ENCODE results near the gene DUSP1. TPM values are rescaled to one million over a fixed set of nuclear protein-coding genes. Genes with fewer than 3 reads are reported as not detected.

Gene DUSP1
- total RNA-seq, 1 donor from 2014 or later: 49.9 TPM

DNA sequence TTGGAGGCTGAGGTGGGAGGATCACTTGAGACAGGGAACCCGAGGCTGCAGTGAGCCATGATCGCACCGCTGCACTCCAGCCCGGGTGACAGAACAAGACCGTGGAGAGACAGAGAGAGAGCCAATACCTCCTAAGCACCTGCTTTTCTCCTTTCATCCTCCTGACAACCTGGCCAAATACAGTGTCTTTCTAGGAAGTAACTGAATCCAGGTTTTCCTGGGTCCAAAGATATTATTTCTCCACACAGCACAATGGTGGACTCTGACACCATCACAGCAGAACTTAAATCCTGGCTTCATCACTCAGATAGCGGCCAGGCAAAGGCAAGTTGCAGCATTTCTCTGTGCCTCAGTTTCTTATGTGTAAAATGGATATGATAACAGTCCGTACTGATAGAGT, 21.9 kb downstream of the DUSP1 start:
- no peak for DNase-seq (ENCODE audit: low spot score)
- intact Hi-C loops (cut with DNase I): loop anchor here (1.0 kb wide), 1 partner anchor 17 kb away; no protein-coding TSS in a partner anchor

DNA sequence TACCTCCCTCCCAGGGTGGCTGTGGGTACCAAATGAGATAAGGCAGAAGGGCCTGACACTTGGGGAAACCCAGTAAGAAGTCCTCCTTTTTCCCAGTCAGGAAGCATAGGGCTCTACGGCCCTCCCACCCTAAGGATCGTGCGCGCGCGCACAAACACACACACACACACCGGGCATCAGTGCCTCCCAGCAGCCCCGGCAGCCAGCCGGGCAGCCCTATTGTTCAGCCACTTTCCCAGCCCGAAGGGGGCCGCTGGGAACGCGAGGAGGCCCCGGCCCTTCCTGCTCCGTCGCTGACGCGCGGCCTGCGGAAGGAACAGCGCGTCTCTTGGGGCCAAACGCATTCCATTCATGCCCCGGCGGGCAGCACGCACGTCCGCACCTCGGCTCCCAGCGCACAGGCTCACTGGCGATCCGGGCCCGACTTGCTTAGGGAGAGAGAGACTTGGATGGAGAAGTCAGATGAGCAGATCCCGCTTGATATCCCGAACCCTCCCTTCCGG, 22.6 kb downstream of the DUSP1 start:
- intact Hi-C loops (cut with DNase I): loop anchor here (1.0 kb wide), 1 partner anchor 26 kb away; no protein-coding TSS in a partner anchor
- DNase-seq (ENCODE audit: low spot score): peak; percentile 93

DNA sequence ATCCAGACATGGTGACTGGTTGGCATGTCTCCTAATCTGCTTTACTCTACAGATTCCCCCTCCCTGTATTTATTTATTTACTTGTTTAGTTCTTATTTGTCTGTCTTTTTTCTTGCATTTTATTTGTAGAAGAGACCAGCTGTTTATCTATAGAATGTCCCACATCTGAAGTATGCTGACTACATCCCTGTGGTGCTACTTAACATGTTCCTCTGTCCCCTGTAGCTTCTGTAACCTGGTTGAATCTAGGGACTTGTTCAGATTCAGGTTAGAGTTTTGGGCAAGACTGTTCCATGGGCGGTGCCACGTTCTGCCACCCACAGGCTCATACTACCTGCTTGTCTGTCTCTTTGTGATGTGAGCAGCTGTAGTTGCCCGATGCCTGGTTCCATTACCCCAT, 23.5 kb downstream of the DUSP1 start:
- intact Hi-C loops (cut with DNase I): no loop called here
- no peak for DNase-seq (ENCODE audit: low spot score)

DNA sequence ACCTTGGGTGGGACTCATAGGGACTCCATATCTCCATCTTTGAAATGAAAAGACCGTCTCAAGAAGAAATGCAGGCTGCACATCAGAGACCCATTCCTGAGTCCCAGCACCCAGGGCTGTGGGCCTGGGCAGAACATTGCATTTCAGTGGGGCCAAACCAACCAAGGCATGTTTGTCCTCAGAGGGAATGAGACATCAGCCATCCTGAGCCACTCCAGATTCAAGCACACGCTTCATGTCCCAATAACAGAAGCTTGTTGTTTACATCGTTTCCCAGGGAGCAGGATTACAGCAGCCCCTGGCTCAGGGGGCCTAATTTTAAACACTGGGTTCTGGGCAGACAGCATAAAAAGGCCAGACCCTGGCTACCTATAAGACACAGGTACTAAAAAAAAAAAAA, 24.3 kb downstream of the DUSP1 start:
- intact Hi-C loops (cut with DNase I): no loop called here
- no peak for DNase-seq (ENCODE audit: low spot score)

DNA sequence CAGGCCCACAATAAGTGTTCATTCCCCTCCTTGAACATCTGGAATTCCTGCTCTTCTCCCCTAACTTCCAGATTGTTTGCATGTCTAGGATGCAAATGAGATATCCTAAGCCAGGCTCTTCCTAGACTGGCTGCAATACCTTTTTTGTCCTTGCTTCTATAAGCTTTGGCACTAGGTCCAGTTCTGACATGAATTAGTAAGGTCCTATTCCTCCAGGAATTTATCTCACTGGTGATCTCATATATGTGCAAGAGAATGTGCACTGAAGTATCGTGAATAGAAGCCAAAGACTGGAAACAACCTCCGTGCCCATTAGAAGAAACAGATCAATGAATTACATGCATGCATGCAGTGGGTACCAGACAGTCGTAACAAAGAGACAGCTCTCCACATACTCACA, 25.2 kb downstream of the DUSP1 start:
- intact Hi-C loops (cut with DNase I): no loop called here
- no peak for DNase-seq (ENCODE audit: low spot score)

DNA sequence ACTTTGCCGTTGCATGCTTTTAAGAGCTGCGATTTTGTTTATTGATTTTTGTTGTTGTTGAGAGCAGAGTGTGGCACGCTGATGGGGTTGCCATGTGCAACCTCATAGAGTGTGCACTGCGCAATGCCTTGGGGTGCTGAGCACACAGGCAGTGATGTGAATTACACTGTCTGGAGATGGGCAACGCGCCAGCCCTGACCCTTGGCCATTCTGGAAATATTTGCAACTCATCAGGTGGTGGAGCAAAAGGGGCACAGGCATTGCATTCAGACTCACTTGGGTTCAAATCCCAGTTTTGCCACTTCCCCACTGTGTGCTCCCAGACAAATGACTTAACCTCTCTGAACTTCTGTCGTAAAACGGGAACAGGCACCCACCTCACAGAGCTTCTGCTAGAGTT, 25.6 kb downstream of the DUSP1 start:
- intact Hi-C loops (cut with DNase I): no loop called here
- DNase-seq (ENCODE audit: low spot score): no peak

DNA sequence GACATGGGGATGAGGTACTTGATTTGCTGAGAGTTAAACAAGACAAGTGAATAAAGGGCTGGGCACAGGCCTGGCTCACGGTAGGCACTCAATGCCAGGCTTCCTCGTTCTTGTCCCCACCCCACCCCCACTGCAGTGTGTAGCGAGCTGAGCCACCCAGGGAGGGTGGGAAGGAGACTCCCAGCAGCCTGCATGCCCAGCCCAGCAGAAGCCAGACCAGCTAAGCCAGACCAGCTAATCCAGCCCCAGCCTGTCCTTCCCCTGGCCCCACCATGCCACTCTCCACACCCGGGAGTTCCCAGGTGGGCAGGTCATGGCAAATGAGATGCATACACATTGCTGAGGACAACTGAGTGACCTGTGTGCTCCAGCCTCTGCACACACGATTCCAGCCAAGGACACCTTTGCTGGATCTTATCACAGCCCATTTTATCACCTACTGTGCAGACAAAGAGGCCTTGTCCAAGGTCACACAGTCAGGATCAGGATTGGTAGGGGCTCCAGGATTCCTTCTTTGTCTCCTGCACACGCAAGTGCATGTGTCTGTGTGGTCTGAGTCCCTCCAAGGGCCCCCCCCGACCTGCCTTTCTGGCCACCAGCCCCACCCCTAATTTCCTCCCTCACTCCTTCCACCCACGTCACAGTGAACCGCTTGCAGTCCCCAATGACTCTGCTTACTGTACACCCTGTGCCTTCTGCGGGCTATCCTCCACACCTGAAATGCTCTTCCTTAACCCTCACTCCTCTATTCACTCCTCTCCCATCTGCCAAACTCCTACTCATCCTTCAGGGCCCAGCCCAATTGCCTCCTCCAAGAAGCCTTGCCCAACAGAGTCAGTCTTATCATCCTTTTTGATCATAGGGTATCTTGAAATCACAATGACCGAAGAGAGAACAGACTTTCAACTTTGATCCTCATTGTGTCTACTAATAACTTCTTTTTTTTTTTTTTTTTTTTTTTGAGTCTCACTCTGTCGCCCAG, 26.6 kb downstream of the DUSP1 start:
- intact Hi-C loops (cut with DNase I): no loop called here
- DNase-seq (ENCODE audit: low spot score): no peak

DNA sequence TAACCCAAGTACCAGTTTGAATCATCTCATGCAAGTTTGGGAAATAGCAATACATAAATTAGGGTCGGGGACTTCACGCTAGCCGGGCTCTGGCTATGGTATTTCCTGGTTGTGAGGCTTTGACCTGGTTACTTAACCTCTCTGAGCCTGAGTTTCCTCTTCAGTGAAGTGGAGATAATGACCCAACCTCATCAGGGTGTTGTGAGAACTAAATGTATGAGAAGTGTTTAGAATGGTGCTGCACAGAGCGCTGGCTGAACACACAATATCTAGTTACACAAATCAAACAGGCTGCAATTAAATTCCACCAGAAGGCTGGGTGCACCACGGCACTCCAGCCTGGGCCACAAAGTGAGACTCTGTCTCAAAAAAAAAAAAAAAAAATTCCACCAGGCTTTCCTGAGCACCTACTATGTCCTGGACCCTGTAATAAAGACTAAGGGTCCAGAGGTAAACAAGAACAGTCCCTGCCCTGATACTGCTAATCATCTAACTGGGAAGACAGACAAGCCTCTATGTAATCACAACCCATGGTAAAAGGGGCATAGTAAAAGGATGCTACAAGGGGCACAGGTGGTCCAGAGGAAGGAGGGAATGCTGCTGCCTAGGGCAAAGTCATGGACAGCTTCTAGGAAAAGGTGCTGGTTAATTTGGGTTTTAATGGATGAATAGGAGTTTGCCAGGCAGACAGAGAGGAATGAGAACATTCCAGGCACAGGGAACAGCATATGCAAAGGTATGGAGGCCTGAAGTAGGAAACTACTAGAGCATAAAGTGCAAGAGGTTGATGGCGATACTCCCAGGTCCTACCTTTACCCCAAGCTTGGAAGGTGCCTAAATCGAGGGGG, 27.7 kb downstream of the DUSP1 start:
- intact Hi-C loops (cut with DNase I): no loop called here
- DNase-seq (ENCODE audit: low spot score): no peak

DNA sequence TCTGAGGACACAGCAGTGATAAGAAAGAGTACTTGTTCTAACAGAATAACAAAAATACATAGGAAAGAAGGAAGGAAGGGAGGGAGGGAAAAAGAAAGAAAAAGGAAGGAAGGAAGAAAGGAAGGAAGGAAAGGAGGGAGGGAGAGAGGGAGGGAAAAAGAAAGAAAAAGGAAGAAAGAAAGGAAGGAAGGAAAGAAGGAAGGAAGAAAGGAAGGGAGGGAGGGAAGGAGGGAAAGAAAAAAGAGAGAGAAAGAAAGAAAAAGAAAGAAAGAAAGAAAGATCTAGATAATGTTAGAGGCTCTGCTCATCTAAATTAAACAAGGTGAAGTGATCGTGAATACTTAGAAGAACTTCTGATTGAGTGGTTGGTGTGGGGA, 29.8 kb downstream of the DUSP1 start:
- intact Hi-C loops (cut with DNase I): no loop called here
- DNase-seq (ENCODE audit: low spot score): no peak

DNA sequence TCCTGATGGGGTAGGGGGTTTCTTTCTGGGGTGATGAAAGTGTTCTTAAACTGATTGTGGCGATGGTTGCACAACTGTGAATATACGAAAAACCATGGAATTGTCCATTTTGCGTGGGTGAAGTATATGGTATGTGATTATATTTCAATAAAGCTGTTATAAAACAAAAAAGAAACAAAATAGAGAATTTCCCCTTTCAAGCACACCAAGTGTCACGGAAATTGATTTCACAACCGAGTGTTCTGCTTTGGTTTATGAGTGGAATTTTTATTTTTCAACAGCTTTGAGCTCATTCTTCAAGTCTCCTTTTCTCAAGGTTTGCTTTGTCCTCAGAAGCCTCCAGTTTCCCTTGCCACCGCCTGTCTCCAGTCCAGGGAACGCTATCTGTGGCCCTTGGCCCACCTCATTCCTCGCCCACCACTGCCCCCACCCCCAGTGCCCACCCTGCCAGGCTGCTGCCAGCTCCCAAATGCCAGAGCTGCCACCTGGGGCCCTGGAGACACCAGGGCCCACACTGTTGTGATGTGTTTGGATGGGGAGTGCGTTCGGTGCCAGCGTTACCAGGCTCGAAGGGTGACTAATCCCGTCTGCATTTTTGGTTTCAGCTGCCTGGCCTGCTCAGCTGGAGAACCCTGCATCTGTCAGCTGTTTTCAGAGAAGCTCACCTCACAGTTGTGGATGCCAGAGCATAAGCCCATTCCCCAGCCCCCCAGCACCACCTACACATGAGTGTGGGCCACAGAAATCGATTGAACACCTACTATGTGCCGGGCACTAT, 30.4 kb downstream of the DUSP1 start:
- DNase-seq (ENCODE audit: low spot score): no peak
- intact Hi-C loops (cut with DNase I): no loop called here

DNA sequence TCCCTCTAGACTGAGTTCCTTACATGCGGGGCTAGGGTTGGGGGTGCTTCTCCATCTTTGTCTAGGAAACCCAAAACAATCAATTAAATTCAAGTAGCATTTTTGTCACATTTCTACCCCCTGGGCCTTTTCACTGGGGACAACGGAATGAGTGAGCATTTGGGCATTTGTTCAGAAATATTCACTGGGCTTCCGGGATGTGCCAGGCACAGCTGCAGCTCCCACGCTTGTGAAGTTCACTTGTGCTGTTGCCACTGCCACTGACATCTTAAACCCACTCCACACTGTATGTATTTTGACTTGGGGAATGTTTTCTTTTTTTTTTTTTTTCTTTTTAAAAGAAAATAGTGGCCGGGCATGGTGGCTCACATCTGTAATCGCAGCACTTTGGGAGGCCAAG, 31.6 kb downstream of the DUSP1 start:
- intact Hi-C loops (cut with DNase I): no loop called here
- no peak for DNase-seq (ENCODE audit: low spot score)

DNA sequence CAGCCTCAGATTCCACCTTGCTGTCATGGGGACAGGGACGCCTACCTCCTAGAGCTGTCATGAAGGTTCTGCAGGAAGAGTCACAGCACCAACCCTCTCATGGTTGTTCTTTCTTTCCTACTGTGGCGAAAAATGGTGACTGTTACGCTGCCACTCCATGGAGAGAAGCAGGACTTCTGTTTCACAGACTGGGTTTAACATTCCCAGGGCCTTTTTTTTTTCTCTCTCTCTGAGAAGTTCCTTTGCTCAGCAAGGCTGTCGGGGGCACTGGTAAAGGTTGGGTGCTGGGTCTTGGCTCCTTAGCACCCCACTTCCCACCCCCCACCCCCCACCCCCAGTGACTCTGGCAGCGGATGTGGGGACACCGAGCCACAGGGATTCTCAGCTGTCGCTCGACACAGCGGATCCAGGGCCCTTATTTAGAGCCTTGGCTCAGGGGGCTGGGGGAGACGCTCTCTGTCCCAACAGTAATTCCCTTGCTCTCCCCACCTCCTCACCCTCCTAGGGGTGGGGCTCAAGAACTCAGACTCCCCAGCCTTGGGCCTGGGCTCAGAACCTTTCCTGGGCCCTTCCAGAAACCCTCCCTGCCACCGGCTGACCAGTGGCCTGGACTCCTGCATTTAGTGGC, 34.4 kb downstream of the DUSP1 start:
- no peak for DNase-seq (ENCODE audit: low spot score)
- intact Hi-C loops (cut with DNase I): no loop called here

DNA sequence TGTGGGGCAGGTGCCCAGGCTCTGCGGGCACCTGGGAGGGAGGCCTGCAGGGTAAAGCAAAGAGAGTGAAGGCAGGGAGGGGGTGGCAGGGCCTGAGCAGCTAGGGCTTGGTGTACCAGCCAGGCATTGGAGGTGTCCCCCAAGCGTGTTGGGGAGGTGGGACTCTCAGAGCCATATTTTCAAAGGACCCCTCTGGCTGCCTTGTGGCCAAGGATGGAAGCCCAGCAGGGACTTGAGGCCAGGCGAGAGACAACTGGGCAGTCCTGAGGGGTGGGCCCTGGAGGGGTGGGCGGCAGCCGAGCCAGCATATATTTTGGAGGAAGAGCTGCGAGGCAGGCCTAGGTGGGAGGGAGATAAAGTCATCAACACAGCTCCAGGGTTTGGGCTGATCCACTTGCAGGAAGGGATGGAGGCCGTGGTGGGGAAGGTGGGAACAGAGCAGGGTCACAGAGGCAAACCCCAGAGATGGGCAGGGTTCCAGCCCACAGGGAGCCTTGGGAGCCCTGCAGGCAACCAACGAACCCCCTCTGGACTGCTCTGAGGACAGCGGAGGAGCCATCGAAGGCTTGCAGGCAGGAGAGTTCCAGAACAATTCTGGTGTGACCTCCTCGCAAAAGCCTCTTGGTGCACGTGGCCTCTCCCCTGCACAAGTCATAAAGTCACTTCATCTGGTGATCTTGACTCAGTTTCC, 35.7 kb downstream of the DUSP1 start:
- intact Hi-C loops (cut with DNase I): no loop called here
- no peak for DNase-seq (ENCODE audit: low spot score)

DNA sequence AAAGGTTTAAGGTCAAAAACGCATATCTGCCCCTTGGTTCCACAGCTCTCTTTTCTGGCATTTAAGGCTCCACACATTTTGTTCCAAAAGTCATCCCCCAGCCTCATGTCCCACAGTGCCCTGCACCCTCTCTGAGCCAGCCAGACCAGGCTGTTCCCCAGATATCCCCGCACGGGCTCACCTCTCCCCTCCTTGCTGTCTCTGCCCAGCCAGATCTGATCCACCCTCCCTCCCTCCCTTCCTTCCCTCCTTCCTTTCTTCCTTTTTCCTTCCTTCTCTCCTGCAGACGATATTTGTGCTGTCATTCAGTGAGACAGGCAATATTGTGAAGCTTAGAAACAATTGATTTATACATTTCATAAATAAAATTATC, 37.0 kb downstream of the DUSP1 start:
- intact Hi-C loops (cut with DNase I): no loop called here
- DNase-seq (ENCODE audit: low spot score): no peak

DNA sequence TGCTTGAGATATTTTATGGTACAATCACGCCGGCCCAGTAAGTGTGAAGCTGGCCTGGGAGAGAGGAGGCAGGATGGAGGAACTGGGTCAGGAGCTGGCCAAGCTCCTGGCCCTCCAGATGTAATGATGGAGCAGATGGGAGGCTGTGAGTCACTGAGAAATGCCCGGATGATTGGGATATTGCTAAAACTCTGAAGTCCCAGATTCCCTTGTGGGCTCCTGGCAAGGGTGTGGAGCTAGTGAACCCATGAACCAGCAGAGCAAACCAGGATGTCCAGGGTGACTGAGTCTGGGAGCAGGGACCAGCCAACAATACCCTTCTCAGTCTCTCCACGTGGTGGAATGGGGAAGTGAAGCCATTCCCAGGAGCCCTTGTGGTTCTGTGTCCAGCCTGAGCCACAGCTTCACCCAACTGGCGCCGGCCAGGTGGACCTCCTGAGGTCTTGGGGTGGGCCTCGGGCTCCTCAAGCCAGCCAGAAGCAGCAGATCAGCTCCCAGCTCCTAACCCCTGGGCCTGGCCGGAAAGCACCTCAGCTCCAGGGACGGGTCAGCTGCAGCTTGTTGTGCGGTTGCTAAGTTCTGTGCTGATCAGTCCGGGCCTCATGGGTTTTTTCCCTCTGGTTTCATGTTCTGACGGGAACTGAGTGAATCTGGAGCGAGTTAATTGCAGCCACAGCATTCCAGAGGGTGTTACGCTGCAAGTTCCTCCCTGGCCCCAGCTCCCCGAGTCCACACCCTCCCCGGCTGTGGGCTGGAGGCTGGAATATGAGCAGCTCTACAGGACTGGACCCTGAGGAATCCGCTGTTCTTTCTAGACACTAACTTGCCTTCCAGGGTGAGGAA, 37.6 kb downstream of the DUSP1 start:
- no peak for DNase-seq (ENCODE audit: low spot score)
- intact Hi-C loops (cut with DNase I): no loop called here

DNA sequence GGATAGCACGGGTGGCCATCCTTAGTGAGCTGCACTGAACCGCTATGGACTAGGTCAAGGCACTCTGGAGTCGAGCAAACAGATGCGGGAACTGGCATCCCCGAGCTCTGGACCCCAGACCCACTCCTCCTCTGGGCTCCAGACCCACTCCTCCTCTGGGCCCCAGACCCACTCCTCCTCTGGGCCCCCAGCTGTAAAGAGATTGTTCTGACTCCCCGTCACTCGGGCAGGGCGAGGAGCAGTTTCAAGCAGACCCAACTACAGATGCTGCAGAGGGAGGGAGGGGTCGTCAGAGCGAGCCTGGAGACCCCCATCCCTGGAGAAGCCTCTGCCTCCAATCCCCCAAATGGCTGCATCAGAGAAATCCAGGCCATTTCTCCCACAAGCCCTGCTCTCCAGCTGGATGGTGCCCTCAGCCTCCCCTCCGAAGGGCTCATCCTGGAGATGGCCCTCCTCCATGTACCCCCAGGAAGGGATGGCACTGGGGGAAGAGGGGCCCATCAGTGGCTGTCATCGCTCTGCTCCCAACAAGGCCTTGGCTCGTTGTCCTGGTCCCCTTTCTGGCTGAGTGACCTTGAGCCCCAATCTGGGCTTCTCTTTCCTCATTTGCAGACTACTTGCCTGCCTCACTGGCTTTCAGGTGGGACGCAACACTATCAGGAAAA, 38.7 kb downstream of the DUSP1 start:
- intact Hi-C loops (cut with DNase I): no loop called here
- DNase-seq (ENCODE audit: low spot score): no peak

DNA sequence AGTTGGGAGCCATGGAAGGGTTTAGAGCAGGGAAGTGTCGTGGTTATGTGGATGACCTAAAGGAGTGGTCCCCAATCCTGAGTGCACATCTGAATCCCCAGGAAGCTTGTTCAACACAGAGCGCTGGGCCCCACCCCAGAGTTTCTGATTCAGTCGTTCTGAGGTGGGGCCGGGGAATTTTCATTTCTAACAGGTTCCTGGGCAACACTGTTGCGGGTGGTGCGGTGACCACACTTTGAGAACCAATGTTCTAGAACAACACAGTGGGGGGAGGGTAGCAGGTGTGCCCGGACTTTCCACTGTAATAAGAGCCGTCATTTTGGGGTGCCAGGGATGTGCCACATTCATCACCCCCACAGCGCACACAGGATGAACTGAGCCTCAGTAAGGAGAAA, 39.3 kb downstream of the DUSP1 start:
- DNase-seq (ENCODE audit: low spot score): no peak
- intact Hi-C loops (cut with DNase I): no loop called here
